ENCODE results near the gene FAM210B.

FAM210B gene

DNA sequence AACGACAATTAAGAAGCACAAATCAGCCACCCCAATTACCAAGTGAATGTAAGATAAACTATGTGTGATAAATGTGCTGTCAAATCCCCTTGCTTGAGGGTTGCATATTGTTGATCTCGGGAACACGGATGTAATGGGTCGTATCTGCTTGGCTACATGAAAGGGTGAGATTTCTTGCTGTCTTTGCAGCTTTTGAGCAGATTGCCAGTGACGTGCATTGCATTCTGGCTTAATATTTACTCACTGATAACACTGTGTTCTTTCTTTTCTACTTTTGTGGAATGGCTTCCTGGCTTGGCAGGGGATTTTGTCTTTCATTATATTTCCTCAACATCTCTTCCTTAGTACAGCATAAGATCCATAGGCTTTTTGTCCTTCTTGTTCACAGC is 10.5 kb upstream of the FAM210B start:
- Histone ChIP-seq H3K9me3 (ENCODE audit: insufficient read depth, low read length) (no peaks in the 10 kb centered on the region), H3K9me2 (replicated peaks; ENCODE audit: insufficient read depth, low read length) (no peaks in the 10 kb centered on the region), H3K9ac (ENCODE audit: low read length) (no peak overlapping the region), H3K4me2 (ENCODE audit: low read depth, low read length, poor library complexity, severe bottlenecking) (no peak overlapping the region), H3K27ac (ENCODE audit: low read depth, low read length) (no peak overlapping the region), H2AFZ (ENCODE audit: low read depth, low read length, severe bottlenecking) (no peak overlapping the region), H4K20me1 (ENCODE audit: low read depth, low read length) (no peaks in the 10 kb centered on the region), H3F3A (ENCODE audit: insufficient read depth) (no peaks in the 10 kb centered on the region), H3K27me3 (ENCODE audit: low read length) (no peaks in the 10 kb centered on the region), H3K36me3 (ENCODE audit: low read length) (no peaks in the 10 kb centered on the region), H3K79me2 (ENCODE audit: insufficient read depth, low read length) (no peaks in the 10 kb centered on the region), H3K4me3 (ENCODE audit: insufficient read depth, low read length, poor library complexity, severe bottlenecking) (no peak overlapping the region)
- no peak for TF ChIP-seq EZH2phosphoT487 (conservative IDR thresholded peaks at IDR 0.05; ENCODE audit: low read length)
- TF ChIP-seq, protein P1, sequence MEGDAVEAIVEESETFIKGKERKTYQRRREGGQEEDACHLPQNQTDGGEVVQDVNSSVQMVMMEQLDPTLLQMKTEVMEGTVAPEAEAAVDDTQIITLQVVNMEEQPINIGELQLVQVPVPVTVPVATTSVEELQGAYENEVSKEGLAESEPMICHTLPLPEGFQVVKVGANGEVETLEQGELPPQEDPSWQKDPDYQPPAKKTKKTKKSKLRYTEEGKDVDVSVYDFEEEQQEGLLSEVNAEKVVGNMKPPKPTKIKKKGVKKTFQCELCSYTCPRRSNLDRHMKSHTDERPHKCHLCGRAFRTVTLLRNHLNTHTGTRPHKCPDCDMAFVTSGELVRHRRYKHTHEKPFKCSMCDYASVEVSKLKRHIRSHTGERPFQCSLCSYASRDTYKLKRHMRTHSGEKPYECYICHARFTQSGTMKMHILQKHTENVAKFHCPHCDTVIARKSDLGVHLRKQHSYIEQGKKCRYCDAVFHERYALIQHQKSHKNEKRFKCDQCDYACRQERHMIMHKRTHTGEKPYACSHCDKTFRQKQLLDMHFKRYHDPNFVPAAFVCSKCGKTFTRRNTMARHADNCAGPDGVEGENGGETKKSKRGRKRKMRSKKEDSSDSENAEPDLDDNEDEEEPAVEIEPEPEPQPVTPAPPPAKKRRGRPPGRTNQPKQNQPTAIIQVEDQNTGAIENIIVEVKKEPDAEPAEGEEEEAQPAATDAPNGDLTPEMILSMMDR (IDR thresholded peaks at IDR 0.05; ENCODE audit: insufficient read depth, low read length, poor library complexity, severe bottlenecking), result no peak

DNA sequence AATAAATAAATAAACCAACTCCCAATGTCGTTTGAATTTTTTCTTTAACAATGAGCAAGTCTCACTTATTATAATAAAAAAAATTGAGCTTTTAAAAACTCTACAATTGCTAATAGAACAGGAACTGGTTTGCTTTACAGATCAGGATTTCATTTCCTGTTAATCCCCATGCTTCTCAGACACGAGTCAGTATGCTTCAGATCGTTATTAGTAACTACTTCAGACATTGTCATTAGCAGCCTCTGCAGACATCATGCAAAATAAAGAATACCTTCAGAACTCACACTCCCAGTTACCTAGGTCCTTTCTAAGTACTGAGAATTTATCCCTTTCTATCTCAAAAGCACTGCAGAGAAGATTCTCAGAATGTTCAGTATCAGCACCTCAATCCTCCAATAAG is 10.0 kb upstream of the FAM210B start:
- Histone ChIP-seq H3K4me2 (ENCODE audit: low read depth, low read length, poor library complexity, severe bottlenecking) (no peak overlapping the region), H3K36me3 (ENCODE audit: low read length) (no peaks in the 10 kb centered on the region), H3K79me2 (ENCODE audit: insufficient read depth, low read length) (no peaks in the 10 kb centered on the region), H3K4me3 (ENCODE audit: insufficient read depth, low read length, poor library complexity, severe bottlenecking) (no peak overlapping the region), H3K9me2 (replicated peaks; ENCODE audit: insufficient read depth, low read length) (no peaks in the 10 kb centered on the region), H3K9me3 (ENCODE audit: insufficient read depth, low read length) (no peaks in the 10 kb centered on the region), H3F3A (ENCODE audit: insufficient read depth) (no peaks in the 10 kb centered on the region), H2AFZ (ENCODE audit: low read depth, low read length, severe bottlenecking) (no peak overlapping the region), H3K27me3 (ENCODE audit: low read length) (no peaks in the 10 kb centered on the region), H3K9ac (ENCODE audit: low read length) (no peak overlapping the region), H4K20me1 (ENCODE audit: low read depth, low read length) (no peaks in the 10 kb centered on the region), H3K27ac (ENCODE audit: low read depth, low read length) (no peak overlapping the region)
- TF ChIP-seq, protein P1 (IDR thresholded peaks at IDR 0.05; ENCODE audit: insufficient read depth, low read length, poor library complexity, severe bottlenecking), result no peak
- TF ChIP-seq EZH2phosphoT487 (conservative IDR thresholded peaks at IDR 0.05; ENCODE audit: low read length), result no peak

DNA sequence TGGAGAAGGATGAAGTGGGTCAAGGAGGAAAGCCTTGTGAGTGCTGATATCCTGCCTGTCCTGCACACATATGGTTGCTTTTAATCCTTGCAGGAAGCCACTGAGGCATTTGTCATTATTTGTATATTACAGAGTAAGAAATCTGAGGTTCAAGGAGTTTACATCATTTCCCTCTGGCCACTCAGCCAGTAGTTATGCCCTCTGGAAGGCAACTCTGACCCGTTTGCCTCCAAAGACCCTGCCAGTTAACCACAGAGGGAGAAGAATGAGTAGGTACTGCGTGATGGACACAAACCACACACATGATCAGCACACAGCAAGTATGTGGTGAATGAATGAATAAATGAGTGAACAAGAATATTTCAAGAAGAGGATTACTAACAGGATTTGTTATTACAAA is 7.9 kb upstream of the FAM210B start:
- no peaks in the 10 kb centered on the region for H3K36me3 ChIP-seq (ENCODE audit: low read length)
- no peak overlapping the region for H3K4me2 ChIP-seq (ENCODE audit: low read depth, low read length, poor library complexity, severe bottlenecking)
- no peaks in the 10 kb centered on the region for H4K20me1 ChIP-seq (ENCODE audit: low read depth, low read length)
- TF ChIP-seq, protein P1 (IDR thresholded peaks at IDR 0.05; ENCODE audit: insufficient read depth, low read length, poor library complexity, severe bottlenecking), result no peak
- TF ChIP-seq EZH2phosphoT487 (conservative IDR thresholded peaks at IDR 0.05; ENCODE audit: low read length), result no peak
- H3K79me2 ChIP-seq (ENCODE audit: insufficient read depth, low read length), result no peaks in the 10 kb centered on the region
- no peaks in the 10 kb centered on the region for H3F3A ChIP-seq (ENCODE audit: insufficient read depth)
- H3K9me2 ChIP-seq (replicated peaks; ENCODE audit: insufficient read depth, low read length), result no peaks in the 10 kb centered on the region
- no peak overlapping the region for H3K4me3 ChIP-seq (ENCODE audit: insufficient read depth, low read length, poor library complexity, severe bottlenecking)
- H3K27ac ChIP-seq (ENCODE audit: low read depth, low read length), result no peak overlapping the region
- no peaks in the 10 kb centered on the region for H3K27me3 ChIP-seq (ENCODE audit: low read length)
- H2AFZ ChIP-seq (ENCODE audit: low read depth, low read length, severe bottlenecking), result no peak overlapping the region
- H3K9me3 ChIP-seq (ENCODE audit: insufficient read depth, low read length), result no peaks in the 10 kb centered on the region
- no peak overlapping the region for H3K9ac ChIP-seq (ENCODE audit: low read length)
